ENCODE measurements around the gene CNST. TPM values are rescaled to one million over a fixed set of nuclear protein-coding genes. Genes with fewer than 3 reads are reported as not detected.

CNST gene
- total RNA-seq, 1 experiment from 2014 or later, result 19.8 TPM

- Histone ChIP-seq H3K4ac (ENCODE audit: low read depth, low read length) (no peak overlapping the region), H3K14ac (ENCODE audit: insufficient read depth, low read length) (no peak overlapping the region), H3K4me2 (ENCODE audit: insufficient read depth, insufficient read length, low read length) (no peak overlapping the region), H3K27ac (ENCODE audit: insufficient read length, low read depth, low read length) (no peak overlapping the region), H4K91ac (ENCODE audit: insufficient read length, low read depth, low read length) (no peak overlapping the region), H3K4me1 (ENCODE audit: insufficient read depth, low read length) (no peaks in the 10 kb centered on the region), H4K20me1 (ENCODE audit: control insufficient read depth, insufficient read depth, insufficient read length) (no peaks in the 10 kb centered on the region), H3K23ac (ENCODE audit: insufficient read length, low read depth, low read length) (no peak overlapping the region), H4K8ac (replicated peaks; ENCODE audit: insufficient read length, low read depth, low read length) (no peak overlapping the region), H3K56ac (ENCODE audit: insufficient read length, low read depth, low read length) (no peak overlapping the region), H3K79me1 (ENCODE audit: insufficient read depth, low read depth, low read length, poor library complexity, severe bottlenecking) (peaks cover 5% of the 10 kb centered on the region), H3K23me2 (ENCODE audit: insufficient read length, low read depth, low read length, poor library complexity, severe bottlenecking) (no peaks in the 10 kb centered on the region), H2AFZ (ENCODE audit: low read length) (no peak overlapping the region), H2BK15ac (ENCODE audit: low read depth, low read length) (no peak overlapping the region), H3T11ph (ENCODE audit: low read length) (no peak overlapping the region), H3K9me3 (ENCODE audit: control insufficient read depth, low read depth, low read length) (no peaks in the 10 kb centered on the region), H3K18ac (ENCODE audit: insufficient read length, low read depth, low read length) (no peak overlapping the region), H3K27me3 (ENCODE audit: insufficient read depth, low read length) (no peaks in the 10 kb centered on the region), H4K5ac (ENCODE audit: insufficient read length, low read depth, low read length) (no peak overlapping the region), H3K9ac (ENCODE audit: extremely low read depth, insufficient read length, low read length) (no peak overlapping the region), H2BK5ac (ENCODE audit: insufficient read length, low read length) (no peak overlapping the region), H2BK12ac (ENCODE audit: insufficient read length, low read depth, low read length) (no peak overlapping the region), H3K79me2 (ENCODE audit: insufficient read depth, low read length) (no peaks in the 10 kb centered on the region), H2BK20ac (ENCODE audit: low read depth, low read length, poor library complexity, severe bottlenecking) (no peak overlapping the region), H2BK120ac (ENCODE audit: low read depth, low read length, poor library complexity, severe bottlenecking) (no peak overlapping the region), H2AK5ac (ENCODE audit: insufficient read length, low read length) (no peak overlapping the region)
- Mint-ChIP-seq H3K9me3 (no peaks in the 10 kb centered on the region), H3K4me1 (no peaks in the 10 kb centered on the region), H3K27me3 (ENCODE audit: low read depth) (no peaks in the 10 kb centered on the region), H3K27ac (no peak overlapping the region), H3K36me3 (ENCODE audit: insufficient read depth in 1 of 3, low read depth in 3 of 3) (peaks cover 29 to 76% (median 51%) of the 10 kb centered on the region in 3 experiments), H3K4me3 (no peak overlapping the region)
- no peak for DNase-seq
- TF ChIP-seq CTCF (conservative IDR thresholded peaks at IDR 0.05), result no peak
- WGBS (ENCODE audit: extremely low coverage, insufficient read length, low lambda C conversion rate), result no CpG with 5 or more reads among the region's 16 CpGs
Measured at GRCh38 chr1:246554201-246554600, 12.1 kb upstream of the CNST start.
